Stimulated activated CD8-positive, alpha-beta memory T cell treated with anti-CD3 and anti-CD28 coated beads, Interleukin-12 subunit alpha, Interleukin-12 subunit beta, amount 100 ng/mL, for 24 hours (primary cell): Measurements from ENCODE around the gene IL3.

ENCODE experiments used
- DNase-seq: peaks from one replicate; pipeline ENCODE4 v3.0.0-alpha.2; 2020; ENCODE audit errors: extremely low read depth

The IL3 gene

GRCh38 chr5:132073231-132074013 lies 13.0 kb downstream of the IL3 start, which contains the start of gene CSF2:
CSF2 (plus strand) TSS chr5:132073789; CDS start chr5:132073824, 35 bp downstream.
- DNase-seq = no peak

DNA sequence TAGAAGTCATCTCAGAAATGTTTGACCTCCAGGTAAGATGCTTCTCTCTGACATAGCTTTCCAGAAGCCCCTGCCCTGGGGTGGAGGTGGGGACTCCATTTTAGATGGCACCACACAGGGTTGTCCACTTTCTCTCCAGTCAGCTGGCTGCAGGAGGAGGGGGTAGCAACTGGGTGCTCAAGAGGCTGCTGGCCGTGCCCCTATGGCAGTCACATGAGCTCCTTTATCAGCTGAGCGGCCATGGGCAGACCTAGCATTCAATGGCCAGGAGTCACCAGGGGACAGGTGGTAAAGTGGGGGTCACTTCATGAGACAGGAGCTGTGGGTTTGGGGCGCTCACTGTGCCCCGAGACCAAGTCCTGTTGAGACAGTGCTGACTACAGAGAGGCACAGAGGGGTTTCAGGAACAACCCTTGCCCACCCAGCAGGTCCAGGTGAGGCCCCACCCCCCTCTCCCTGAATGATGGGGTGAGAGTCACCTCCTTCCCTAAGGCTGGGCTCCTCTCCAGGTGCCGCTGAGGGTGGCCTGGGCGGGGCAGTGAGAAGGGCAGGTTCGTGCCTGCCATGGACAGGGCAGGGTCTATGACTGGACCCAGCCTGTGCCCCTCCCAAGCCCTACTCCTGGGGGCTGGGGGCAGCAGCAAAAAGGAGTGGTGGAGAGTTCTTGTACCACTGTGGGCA lies 13.8 kb downstream of the IL3 start:
- DNase-seq = no peak

DNA sequence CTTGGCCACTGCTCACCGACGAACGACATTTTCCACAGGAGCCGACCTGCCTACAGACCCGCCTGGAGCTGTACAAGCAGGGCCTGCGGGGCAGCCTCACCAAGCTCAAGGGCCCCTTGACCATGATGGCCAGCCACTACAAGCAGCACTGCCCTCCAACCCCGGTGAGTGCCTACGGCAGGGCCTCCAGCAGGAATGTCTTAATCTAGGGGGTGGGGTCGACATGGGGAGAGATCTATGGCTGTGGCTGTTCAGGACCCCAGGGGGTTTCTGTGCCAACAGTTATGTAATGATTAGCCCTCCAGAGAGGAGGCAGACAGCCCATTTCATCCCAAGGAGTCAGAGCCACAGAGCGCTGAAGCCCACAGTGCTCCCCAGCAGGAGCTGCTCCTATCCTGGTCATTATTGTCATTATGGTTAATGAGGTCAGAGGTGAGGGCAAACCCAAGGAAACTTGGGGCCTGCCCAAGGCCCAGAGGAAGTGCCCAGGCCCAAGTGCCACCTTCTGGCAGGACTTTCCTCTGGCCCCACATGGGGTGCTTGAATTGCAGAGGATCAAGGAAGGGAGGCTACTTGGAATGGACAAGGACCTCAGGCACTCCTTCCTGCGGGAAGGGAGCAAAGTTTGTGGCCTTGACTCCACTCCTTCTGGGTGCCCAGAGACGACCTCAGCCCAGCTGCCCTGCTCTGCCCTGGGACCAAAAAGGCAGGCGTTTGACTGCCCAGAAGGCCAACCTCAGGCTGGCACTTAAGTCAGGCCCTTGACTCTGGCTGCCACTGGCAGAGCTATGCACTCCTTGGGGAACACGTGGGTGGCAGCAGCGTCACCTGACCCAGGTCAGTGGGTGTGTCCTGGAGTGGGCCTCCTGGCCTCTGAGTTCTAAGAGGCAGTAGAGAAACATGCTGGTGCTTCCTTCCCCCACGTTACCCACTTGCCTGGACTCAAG lies 14.6 kb downstream of the IL3 start:
- no peak for DNase-seq

- no peak for DNase-seq
Measured at GRCh38 chr5:132075719-132076077, 15.2 kb downstream of the IL3 start.

DNA sequence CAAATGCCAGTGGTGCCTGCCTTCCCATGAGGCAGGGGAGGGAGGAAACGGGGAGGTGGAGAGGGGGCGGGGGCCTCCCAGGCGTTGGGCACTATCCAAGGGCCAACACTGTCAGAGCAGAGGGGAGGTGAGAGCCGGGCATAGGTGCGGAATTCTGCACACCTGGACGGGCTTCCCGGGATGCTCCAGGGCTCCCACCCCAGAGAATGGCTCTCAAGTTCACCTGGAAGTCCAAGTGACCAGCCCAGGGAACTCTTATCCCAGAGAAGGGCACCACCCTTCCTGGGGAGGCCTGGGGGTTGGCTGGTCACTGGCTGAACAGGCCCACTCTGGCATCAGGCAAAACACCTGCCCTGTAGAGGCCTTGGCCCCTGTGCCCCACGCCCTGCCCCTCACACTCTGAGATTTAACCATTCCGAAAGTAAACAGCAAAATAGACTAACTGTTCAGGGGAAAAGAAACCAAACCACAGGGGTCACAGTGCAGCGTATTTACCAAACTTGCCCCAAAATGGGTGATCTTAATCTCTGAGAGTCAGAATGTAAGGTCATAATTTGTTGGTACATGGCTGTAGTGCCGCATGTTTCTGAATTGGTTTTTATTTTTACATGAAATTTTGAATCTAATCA lies 15.9 kb downstream of the IL3 start:
- DNase-seq = no peak

- DNase-seq = no peak
Measured at GRCh38 chr5:132076983-132077382, 16.5 kb downstream of the IL3 start.

GRCh38 chr5:132079081-132079480 lies 18.6 kb downstream of the IL3 start:
- DNase-seq = no peak

- DNase-seq = no peak
Measured at GRCh38 chr5:132079619-132080018, 19.2 kb downstream of the IL3 start.

- DNase-seq = no peak
Measured at GRCh38 chr5:132080595-132080994, 20.1 kb downstream of the IL3 start.

DNA sequence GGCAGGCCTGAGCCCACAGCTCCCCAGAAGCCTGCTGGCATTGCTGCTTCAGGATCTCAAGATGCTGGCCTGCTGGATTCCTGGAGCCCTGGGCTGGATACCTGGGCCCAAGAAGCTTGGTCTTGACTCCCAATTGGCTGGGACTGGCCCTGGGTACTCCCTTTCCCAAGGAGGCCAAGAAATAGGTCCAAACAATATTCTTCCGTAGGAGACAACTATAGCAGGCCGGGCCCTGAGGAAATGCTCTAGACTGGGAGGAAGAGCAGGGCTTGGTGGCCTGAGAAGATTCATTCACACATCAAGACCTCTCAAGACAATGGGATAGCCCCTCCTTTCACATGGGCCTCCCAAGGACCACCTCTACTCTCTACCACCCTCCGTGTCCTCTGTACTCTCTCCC lies 21.0 kb downstream of the IL3 start:
- DNase-seq = no peak

- no peak for DNase-seq
Measured at GRCh38 chr5:132082329-132083023, 22.0 kb downstream of the IL3 start.

GRCh38 chr5:132083071-132083678 lies 22.7 kb downstream of the IL3 start:
- DNase-seq = no peak

DNA sequence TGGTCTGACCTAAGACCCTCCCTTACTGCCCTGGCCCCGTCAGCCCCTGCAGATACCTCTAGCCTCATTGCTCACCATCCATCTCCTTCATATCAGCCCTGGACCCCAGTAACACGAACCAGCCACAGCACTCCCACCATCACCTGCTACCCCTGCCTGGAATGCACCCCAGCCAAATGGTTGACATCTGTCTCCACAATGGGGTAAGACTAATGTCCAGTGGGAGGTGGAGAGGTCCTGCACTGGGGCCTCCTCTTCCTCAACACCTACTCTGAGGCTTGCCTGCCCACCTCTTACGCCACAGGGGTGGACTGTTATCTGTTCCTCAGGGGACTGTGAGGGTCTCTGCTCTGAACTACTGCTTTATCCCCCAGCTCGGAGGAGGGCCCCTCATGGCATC lies 25.2 kb downstream of the IL3 start:
- no peak for DNase-seq

- no peak for DNase-seq
Measured at GRCh38 chr5:132086277-132086794, 25.9 kb downstream of the IL3 start.

DNA sequence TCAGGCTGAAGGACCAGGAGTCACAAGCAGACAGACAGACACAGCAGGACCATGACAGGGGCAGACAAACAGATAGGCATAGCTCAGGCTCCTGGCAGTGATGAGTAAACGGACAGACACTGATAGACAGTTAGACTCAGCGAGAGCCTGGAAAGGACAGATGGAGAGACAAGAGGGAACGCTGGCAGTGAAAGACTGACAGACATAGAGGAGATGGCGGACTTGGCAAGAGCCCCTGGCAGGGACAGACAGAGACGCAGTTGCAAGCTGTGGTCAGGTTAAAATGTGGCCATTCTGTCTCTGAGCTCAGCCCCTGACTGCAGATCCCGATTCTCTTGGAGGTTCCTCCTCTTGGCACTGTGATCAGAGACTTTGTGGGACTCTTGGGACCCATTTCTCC lies 26.7 kb downstream of the IL3 start:
- no peak for DNase-seq

- DNase-seq = no peak
Measured at GRCh38 chr5:132087661-132088060, 27.2 kb downstream of the IL3 start.

DNA sequence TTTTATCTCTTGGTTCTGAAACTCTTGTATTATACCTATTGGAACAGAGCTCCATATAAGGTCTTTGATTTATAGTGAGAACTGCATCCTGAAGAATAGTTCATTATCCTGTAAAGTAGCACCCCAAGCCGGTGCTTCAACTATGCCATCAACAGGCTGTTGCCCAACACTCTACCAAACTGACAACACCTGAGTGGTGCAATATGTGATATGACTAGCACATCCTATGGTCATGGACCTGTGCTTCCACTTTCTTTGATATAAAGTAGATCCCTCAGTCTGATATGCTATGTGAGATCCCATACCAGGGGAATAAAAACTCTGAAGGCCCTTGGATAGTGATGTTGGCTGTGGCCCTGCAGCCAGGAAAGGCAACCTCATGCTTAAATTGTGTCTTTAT lies 28.9 kb downstream of the IL3 start:
- DNase-seq = no peak

GRCh38 chr5:132090107-132090506 lies 29.7 kb downstream of the IL3 start:
- no peak for DNase-seq

GRCh38 chr5:132093271-132093670 lies 32.8 kb downstream of the IL3 start:
- no peak for DNase-seq

DNA sequence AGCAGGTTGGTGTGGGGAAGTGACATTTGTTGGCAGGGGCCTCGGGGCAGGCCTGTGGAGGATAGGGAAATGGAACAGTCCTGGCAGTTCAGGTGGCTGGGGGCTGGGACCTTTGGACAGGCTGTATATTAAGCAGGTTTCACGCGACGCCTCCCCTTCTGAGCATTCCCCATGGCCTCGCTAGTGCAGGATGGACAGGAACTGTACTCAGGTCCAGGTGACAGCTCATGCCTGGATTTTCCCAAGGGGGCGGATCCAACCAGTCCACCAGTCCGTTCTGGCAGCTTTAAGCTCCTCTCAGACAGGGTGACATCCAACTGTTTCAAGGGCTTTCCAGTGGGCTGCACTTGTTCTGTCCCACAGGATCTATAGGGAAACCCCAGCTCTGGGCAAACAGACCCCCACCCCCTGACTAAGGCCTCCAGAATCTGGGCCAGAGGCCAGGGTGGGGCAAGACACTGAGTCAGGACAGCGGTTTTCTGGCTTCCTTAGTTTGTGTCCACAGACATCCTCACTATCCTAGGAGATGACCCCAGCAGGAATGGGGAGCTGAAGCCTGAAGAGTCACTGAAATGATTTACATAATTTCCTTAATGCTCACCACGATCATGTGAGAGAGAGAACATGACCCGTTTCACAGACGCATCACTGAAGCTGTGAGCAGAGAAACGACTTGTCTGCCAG lies 34.1 kb downstream of the IL3 start:
- DNase-seq = no peak
